Stomach smooth muscle (tissue), 2 donors: Measurements from ENCODE around the gene MYOM3.

Source experiments
- H3K27ac ChIP-seq: one replicate; pipeline ENCODE4 v1.7.0; 2013; ENCODE audit warnings: mild to moderate bottlenecking, low read length, inconsistent platforms
- H3K27me3 ChIP-seq, 2 donors: one replicate each; pipeline ENCODE4 v1.7.0; 2013; ENCODE audit warnings: low read length in 2 of 2; ENCODE audit not compliant: insufficient read depth in 2 of 2, control insufficient read depth in 1 of 2
- H3K36me3 ChIP-seq, 2 donors: one replicate each; pipeline ENCODE4 v1.7.0; 2013; ENCODE audit warnings: low read length in 2 of 2; ENCODE audit not compliant: control insufficient read depth in 2 of 2, insufficient read depth in 2 of 2
- H3K4me1 ChIP-seq: one replicate; pipeline ENCODE4 v1.7.0; 2013; ENCODE audit warnings: low read length; ENCODE audit not compliant: control insufficient read depth, insufficient read depth
- H3K4me3 ChIP-seq, 2 donors: one replicate each; pipeline ENCODE4 v1.7.0; 2013; ENCODE audit warnings: low read length in 2 of 2
- H3K9ac ChIP-seq, 2 donors: one replicate each; pipeline ENCODE4 v1.7.0; 2013; ENCODE audit warnings: low read length in 2 of 2, mild to moderate bottlenecking in 1 of 2
- H3K9me3 ChIP-seq, 2 donors: one replicate each; pipeline ENCODE4 v1.7.0; 2013; ENCODE audit warnings: low read length in 2 of 2; ENCODE audit not compliant: control insufficient read depth in 2 of 2
- donor health status: healthy.
- donor health status: Pancreatic carcinoma.

MYOM3 gene

DNA sequence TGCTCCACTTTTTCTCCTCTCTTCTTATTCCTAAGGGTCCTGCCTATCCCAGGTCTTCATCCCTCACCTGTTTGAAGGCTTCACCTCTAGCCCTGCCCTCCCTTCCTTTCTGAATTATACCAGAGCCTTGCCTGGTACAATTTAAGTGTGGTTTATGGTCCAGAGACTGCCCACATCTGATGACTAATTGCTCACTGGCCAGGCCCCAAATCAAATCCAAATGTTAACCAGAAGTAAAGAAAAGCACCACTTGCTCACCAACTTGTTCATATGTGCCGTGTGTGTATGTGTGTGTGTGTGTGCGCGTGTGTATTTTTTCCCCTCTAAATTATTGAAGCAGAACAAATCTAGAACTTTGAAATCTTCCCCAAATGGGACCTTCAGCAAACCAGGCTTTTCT is 26.4 kb downstream of the MYOM3 start:
- H3K36me3 ChIP-seq = no peaks in the 10 kb centered on the region
- H3K27me3 ChIP-seq = no peaks in the 10 kb centered on the region
- H3K4me3 ChIP-seq = no peak overlapping the region
- H3K9me3 ChIP-seq = no peaks in the 10 kb centered on the region
- no peak overlapping the region for H3K27ac ChIP-seq
- H3K9ac ChIP-seq = no peak overlapping the region
- H3K4me1 ChIP-seq = no peaks in the 10 kb centered on the region

DNA sequence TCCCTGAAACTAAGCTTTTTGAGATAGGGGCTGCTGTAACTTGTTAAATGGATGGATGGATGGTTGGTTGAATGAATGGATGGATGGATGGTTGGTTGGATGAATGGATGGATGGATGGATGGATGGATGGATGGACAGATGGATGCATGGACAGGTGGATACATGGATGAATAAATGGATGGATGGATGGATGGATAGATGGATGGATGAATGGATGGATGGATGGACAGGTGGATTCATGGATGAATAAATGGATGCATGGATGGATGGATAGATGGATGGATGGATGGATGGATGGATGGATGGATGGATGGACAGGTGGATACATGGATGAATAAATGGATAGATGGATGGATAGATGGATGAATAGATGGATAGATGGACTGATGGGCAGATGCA is 26.9 kb downstream of the MYOM3 start:
- Histone ChIP-seq H3K4me1 (no peaks in the 10 kb centered on the region), H3K36me3 (no peaks in the 10 kb centered on the region), H3K27me3 (no peaks in the 10 kb centered on the region), H3K4me3 (no peak overlapping the region), H3K27ac (no peak overlapping the region), H3K9me3 (no peaks in the 10 kb centered on the region), H3K9ac (no peak overlapping the region)

DNA sequence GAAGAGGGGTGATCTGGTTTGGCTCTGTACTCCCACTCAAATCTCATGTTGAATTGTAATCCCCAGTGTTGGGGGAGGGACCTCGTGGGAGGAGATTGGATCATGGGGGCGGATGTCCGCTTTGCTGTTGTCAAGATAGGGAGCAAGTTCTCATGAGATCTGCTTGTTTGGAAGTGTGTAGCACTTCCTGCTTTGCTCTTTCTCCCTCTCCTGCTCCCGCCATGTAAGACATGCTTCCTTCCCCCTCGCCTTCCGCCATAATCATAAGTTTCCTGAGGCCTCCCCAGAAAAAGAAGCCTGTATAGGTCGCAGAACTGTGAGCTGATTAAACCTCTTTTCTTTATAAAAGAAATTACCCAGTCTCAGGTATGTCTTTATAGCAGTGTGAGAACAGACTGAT is 27.9 kb downstream of the MYOM3 start:
- no peaks in the 10 kb centered on the region for H3K4me1 ChIP-seq

DNA sequence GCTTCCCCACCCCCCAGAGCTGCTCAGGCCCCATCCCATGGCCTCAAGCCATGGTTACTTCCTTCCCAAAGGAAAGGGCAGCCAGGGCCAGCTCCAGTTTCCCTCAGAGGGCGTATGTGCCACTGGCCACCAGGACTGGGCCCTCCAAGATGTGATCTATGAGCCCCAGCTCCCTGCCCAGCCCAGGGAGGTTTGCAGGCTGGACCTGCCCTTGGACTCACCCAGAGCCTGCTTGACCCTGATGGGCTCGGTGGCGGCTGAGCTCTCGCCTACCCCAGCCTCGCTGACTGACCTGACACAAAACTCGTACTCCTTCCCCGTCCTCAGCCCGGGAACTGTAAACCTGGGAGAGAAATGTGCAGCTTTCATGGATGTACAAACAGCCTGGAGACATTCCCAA is 29.6 kb downstream of the MYOM3 start:
- no peaks in the 10 kb centered on the region for H3K4me1 ChIP-seq
- H3K36me3 ChIP-seq = no peaks in the 10 kb centered on the region
- no peaks in the 10 kb centered on the region for H3K9me3 ChIP-seq
- no peaks in the 10 kb centered on the region for H3K27me3 ChIP-seq
- no peak overlapping the region for H3K9ac ChIP-seq
- H3K27ac ChIP-seq = no peak overlapping the region
- no peak overlapping the region for H3K4me3 ChIP-seq

More for the DNA sequence above, 27.9 kb downstream of the MYOM3 start:
- Histone ChIP-seq H3K9ac (no peak overlapping the region), H3K27me3 (no peaks in the 10 kb centered on the region), H3K27ac (no peak overlapping the region), H3K4me3 (no peak overlapping the region), H3K36me3 (no peaks in the 10 kb centered on the region), H3K9me3 (no peaks in the 10 kb centered on the region)

DNA sequence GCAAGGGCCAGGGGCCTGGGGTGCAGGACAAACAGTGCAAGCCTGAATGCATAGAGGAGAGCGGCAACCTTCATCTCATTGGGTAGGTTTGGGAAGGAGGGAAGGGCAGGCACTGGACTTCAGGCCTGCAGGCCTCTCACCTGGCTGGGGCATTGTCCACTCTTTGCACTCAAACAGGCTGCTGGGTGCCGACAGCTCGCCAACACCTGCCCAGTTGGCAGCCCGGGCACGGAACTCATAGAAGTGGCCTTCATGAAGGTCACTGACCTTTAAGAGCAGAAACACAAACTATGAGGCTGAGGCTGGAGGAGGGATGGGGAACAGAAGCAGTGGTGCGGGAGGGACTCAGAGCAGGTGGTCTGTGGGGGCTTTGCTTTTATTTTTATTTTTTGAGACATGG is 30.7 kb downstream of the MYOM3 start:
- Histone ChIP-seq H3K9me3 (no peaks in the 10 kb centered on the region), H3K27ac (no peak overlapping the region), H3K9ac (no peak overlapping the region), H3K4me3 (no peak overlapping the region), H3K36me3 (no peaks in the 10 kb centered on the region), H3K27me3 (no peaks in the 10 kb centered on the region), H3K4me1 (no peaks in the 10 kb centered on the region)

DNA sequence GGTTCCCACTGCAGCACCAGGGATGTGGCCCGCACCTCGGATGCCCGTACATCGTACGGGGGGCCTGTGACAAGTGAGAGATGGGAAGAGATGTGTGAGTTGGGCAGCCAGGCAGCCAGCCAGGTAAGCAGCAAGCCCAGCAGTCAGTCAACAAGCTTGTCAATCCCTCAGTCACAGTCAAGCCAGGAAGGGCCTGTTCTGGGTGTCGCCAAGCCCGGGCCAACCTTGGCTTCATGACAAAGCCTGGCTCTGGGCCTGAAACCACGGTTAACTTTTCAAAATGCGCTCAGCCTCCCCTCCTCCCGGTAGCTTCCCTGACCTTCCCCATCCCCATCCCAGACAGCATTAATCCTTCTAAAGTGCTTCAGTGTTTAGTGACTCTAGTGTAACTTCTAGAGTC is 31.8 kb downstream of the MYOM3 start:
- H3K27ac ChIP-seq = no peak overlapping the region
- no peak overlapping the region for H3K4me3 ChIP-seq
- H3K27me3 ChIP-seq = no peaks in the 10 kb centered on the region
- no peaks in the 10 kb centered on the region for H3K9me3 ChIP-seq
- no peak overlapping the region for H3K9ac ChIP-seq
- no peaks in the 10 kb centered on the region for H3K4me1 ChIP-seq
- H3K36me3 ChIP-seq = no peaks in the 10 kb centered on the region

DNA sequence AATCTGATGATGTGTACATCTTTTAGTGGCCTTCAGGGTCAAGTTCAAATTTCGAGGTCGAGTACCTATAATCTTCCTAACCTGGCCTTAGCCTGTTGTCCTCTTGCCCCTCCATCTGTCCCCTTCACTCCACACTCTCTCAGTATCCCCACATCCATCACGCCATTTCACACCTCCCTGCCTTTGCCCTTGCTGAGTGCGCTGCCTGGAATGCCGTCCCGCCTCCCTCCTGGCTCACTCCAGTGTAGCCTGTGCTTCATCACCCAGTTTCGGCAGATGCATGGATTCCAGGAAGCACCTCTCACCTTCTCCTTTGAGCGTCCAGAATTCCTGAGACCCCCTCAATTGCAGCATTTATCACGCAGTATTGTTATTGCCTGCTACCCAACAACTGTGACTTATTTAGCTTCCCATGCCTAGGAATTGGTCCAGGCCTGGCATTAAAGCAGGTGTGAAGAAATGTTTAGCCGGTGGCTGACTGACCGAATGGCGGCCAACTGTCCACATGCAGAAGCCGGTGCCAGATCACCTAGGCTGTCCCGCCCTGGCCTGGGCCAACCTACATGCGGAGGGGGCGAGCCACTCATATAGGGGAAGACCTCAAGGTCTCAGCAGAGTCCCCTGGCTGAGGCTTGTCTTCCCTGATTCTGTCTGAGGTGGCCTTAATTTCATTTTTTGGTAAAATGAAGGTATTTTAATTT is 34.5 kb downstream of the MYOM3 start:
- Histone ChIP-seq H3K36me3 (no peaks in the 10 kb centered on the region), H3K27me3 (no peaks in the 10 kb centered on the region), H3K4me3 (no peak overlapping the region), H3K27ac (no peak overlapping the region), H3K9ac (no peak overlapping the region), H3K9me3 (no peaks in the 10 kb centered on the region), H3K4me1 (no peaks in the 10 kb centered on the region)

DNA sequence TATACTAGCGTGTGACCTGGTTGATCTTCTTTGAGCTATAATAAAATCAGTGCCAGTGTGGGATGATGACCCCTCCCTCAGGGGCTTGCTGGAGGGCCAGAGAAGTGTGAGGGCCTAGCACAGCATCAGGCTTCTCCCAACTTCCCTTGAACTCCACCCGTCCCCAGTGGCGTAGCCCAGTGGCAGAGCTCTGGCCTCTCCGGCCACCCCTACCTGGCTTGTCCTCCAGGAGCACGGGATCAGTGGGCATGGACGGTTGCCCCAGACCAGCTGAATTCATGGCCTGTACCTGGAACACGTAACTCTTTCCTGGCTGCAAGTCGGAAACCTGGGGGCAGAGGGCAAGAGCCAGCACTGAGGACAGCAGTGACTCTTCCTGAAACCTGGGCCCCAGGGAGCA is 36.0 kb downstream of the MYOM3 start:
- Histone ChIP-seq H3K9me3 (no peaks in the 10 kb centered on the region), H3K9ac (no peak overlapping the region), H3K4me1 (peaks cover 2% of the 10 kb centered on the region), H3K27me3 (no peaks in the 10 kb centered on the region), H3K36me3 (no peaks in the 10 kb centered on the region), H3K4me3 (no peak overlapping the region), H3K27ac (no peak overlapping the region)

DNA sequence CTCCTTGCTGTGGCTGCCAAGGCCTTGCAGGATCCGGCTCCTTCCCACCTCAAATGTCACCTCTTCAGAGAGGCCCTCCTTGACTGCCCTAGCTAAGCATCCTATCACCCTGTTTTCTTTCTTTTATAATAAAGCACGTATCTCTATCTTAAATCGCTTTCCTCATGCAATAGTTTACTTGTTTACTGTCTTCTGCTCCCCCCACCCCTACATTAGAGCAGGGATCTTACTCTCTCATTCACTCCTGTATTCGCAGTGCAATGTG is 36.4 kb downstream of the MYOM3 start:
- Histone ChIP-seq H3K9ac (no peak overlapping the region), H3K4me1 (peaks cover 4% of the 10 kb centered on the region), H3K27ac (no peak overlapping the region), H3K27me3 (no peaks in the 10 kb centered on the region), H3K4me3 (no peak overlapping the region), H3K9me3 (no peaks in the 10 kb centered on the region), H3K36me3 (no peaks in the 10 kb centered on the region)

DNA sequence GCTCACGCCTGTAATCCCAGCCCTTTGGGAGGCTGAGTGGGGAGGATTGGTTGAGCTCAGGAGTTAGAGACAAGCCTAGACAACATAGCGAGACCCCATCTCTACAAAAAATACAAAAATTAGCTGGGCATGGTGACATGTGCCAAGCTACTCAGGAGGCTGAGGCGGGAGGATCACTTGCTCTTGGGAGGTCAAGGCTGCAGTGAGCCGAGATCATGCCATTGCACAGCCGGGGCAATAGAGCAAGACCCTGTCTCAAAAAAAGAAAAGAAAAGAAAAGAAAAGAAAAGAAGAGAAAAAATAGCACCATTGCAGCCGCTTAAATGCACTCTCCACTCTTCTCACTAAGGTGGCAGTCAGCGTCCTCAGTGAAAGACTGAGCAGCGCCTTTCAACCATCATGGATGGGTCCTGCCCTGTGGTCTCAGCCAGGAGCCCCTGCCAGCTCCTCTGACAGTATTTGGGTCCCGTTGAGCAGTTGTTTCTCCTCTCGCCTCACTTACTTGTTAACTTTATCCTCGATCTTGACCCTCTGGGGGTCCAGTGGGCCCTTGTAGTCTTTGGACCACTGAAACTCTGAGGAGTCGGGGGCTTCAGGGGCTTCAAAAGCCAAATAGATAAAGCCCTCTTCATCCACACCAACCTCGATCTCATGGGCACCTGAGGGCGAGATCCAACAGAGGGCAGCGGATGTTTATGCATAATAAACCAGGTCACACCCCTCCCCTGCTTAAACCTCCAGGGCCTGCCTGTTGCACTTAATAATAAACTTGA is 36.9 kb downstream of the MYOM3 start:
- H3K36me3 ChIP-seq = no peaks in the 10 kb centered on the region
- H3K4me3 ChIP-seq = no peak overlapping the region
- no peak overlapping the region for H3K27ac ChIP-seq
- peaks cover 4% of the 10 kb centered on the region for H3K4me1 ChIP-seq
- no peaks in the 10 kb centered on the region for H3K9me3 ChIP-seq
- H3K9ac ChIP-seq = no peak overlapping the region
- no peaks in the 10 kb centered on the region for H3K27me3 ChIP-seq

DNA sequence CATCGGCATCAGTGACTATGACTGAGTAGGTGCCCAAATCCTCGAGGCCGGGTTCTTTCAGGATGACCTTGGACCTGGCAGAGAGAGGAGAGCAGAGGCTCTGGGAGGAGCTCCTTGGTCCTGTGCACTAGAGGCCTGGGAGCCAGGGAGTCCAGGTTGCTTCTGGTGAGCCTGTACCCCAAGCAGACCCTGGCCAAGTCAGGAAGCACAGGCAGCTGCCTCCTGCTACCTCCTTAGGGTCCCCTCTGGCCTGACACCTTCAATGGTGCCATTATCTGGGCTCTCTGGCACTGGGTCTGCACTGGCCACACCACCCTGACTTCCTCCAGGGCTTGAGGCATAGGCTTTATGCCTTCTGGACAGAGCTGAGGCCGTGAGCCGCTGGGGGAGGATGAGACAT is 37.7 kb downstream of the MYOM3 start:
- Histone ChIP-seq H3K36me3 (no peaks in the 10 kb centered on the region), H3K9ac (no peak overlapping the region), H3K4me3 (no peak overlapping the region), H3K27ac (no peak overlapping the region), H3K4me1 (peaks cover 4% of the 10 kb centered on the region), H3K9me3 (no peaks in the 10 kb centered on the region), H3K27me3 (no peaks in the 10 kb centered on the region)
